Endothelial cell of umbilical vein (primary cell): Measurements from ENCODE around the gene RAP2A.

ENCODE experiments used
- POLR2A ChIP-seq: IDR thresholded peaks from 2 replicates; pipeline ENCODE4 v1.6.1; 2012; ENCODE audit warnings: low read depth, mild to moderate bottlenecking, control low read depth, low read length
- POLR2AphosphoS5 ChIP-seq: IDR thresholded peaks from 2 replicates; pipeline ENCODE4 v1.6.1; 2012; ENCODE audit warnings: low read depth, mild to moderate bottlenecking, control low read depth, low read length, moderate library complexity; ENCODE audit not compliant: insufficient read depth

DNA sequence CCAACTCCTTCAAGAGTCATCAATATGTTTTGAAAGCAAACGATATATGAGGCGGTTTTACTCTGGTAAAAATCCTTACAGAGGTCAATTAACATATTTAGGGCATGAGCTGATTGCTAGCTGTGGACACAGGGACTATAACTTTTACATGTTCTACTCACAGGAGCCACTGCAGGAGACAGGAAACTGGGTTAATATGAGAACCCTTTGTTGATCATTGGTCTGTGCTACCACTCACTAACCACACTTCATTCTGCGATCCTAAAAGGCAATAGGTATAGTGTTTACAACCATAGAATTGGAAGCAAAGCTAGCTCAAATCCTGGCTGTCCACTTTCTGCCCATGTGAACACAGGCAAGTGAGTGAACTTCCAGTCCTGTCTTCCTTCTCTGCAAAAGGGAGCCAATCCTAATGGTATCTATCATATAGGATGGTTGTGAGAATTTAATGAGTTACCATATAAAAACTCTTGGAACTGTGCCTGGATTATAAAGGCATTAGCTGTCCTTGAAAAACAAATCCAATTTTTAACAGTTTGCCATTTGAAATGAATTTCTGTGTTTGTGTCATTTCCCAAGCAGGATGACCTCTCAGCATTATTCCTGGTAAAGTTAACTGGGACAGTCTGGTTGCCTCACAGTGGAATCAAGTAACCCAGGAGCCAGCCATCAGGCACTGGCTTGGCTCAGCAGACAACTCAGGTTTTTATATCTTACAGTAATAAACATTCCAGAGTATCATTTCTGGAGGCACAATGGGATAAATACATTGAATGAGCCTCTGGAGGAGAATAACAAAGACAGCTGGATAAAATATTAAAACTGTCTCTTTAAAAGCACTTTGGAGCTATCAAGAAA, 29.8 kb upstream of the RAP2A start:
- TF ChIP-seq POLR2A (no peak), POLR2AphosphoS5 (no peak)
